Posterior vena cava (tissue), 2 donors: Measurements from ENCODE around the gene C22orf23. TPM values are rescaled to one million over a fixed set of nuclear protein-coding genes. Genes with fewer than 3 reads are reported as not detected.
"Not testable (repeated sequence)": the region's sequence is repeated elsewhere in the genome, so short reads cannot be mapped to it uniquely, and the experiment has no call there.

ENCODE experiments used
- DNase-seq: peaks from one replicate; pipeline ENCODE4 v3.0.0-alpha.2; 2020; ENCODE audit warnings: low spot score
- intact Hi-C, 2 donors: fragments of 100-400 bp; cut with DNase I; formaldehyde crosslinking; loops; one replicate each; pipeline versions ENCODE4 v1.14.1 to v1.14.2; 2022 to 2023
- total RNA-seq, 2 donors: library from RNA; stranded (reverse); fragmentation: NEBNext Ultra II Directional; extraction: Animal tissue kit (Norgen Biotek cat#: 25700); gene quantifications; one replicate each; pipeline ENCODE4 v1.2.1, GENCODE V29; 2021
- donor health status: DM: yes; HTN: yes; CAD: no.
- donor health status: DM: yes; HTN: yes; CAD: no.

The C22orf23 gene
- total RNA-seq, 2 donors from 2014 or later: 0.32 to 0.33 TPM

DNA sequence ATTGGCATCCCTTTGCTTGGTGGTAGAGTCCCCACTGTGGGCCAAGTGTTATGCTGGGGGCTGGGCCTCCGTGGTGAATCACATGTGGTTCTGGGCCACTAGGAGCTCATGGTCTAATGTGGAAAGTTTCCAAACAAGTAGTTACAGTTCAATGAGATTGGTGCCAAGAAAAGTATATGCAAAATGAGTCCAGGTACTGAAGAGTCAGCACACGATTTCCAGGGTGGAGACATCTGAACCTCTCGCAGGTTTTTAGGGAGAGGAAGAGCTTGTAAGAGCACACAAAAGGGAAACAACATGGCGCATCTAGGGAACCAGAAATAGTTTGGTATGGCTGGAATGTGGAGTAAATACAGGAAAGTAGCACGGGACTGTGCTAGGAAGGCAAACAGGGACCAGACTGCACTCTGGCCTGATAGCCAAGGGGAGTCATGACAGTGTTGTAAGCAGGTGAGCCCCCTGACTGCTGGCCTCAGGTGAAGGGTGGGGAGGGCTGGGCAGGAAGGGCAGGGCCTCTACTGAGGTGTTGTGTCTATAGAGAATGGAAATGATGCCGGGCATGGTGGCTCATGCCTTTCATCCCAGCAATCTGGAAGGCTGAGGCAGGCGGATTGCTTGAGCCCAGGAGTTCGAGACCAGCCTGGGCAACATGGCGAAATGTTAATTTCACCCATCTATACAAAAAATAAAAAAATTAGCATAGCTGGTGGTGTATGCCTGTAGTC is 12.7 kb upstream of the C22orf23 start:
- intact Hi-C loops: loop anchor here (5.0 kb wide), 1 partner anchor 149 kb away; no protein-coding TSS in a partner anchor
- DNase-seq: no peak

DNA sequence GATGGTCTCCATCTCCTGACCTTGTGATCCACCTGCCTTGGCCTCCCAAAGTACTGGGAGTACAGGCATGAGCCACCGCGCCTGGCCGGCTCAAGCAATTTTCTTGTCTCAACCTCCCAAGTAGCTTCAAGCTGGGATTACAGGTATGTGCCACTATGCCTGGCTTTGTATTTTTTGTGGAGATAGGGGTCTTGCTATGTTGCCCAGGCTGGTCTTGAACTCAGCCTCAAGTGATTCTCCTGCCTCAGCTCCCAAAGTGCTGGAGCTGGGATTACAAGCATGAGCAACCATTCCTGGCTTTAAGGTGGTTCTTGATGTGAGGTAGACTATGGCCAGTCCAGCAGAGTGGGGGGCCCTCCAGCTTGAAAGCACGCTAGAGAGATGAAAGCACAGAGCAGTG is 7.7 kb upstream of the C22orf23 start:
- intact Hi-C loops: no loop called here
- no peak for DNase-seq

DNA sequence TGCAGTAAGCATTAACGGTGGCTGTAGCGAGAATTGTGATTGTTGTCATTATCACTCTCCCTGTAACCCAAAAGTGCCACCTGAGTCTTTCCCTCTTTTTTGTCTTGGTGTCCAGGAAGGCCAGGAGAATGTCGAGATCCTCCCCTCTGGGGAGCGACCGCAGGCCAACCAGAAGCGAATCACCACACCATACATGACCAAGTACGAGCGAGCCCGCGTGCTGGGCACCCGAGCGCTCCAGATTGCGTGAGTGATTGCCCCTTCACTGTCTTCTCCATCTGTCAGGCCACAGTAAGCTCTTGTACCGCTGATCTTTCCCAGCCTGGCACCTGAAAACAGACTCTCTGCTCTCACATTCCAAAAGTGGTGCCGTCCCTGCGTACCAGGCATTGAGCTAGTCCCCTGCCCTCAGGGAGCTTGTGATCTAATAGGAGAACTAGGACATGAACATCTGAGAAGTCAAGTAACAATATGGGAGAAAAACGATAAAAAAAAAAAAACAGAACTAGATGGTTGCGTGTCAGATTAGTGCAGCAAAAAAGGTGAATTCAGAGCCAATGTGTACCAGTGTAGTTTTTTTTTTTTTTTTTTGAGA is 5.9 kb upstream of the C22orf23 start:
- no peak for DNase-seq
- intact Hi-C loops: no loop called here

DNA sequence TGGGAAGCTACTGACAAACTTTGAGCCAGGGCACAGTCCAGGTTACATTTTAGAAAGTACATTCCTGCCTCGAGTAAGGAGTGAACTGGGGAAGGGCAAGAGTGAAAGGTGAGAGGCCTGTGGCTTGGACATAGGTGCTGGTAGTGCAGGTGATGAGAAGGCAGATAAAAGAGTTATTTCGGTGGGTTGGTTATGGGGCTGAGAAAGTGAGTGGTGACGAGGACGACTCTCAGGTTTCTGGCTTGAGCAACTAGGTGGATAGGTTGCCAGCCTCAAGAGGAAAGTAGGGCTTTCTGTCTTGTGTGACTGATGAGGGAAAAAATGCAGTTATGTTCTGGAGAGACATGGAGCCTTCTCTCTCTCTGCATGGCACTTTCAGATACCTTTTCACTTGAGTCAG is 3.8 kb upstream of the C22orf23 start:
- no peak for DNase-seq
- intact Hi-C loops: no loop called here

DNA sequence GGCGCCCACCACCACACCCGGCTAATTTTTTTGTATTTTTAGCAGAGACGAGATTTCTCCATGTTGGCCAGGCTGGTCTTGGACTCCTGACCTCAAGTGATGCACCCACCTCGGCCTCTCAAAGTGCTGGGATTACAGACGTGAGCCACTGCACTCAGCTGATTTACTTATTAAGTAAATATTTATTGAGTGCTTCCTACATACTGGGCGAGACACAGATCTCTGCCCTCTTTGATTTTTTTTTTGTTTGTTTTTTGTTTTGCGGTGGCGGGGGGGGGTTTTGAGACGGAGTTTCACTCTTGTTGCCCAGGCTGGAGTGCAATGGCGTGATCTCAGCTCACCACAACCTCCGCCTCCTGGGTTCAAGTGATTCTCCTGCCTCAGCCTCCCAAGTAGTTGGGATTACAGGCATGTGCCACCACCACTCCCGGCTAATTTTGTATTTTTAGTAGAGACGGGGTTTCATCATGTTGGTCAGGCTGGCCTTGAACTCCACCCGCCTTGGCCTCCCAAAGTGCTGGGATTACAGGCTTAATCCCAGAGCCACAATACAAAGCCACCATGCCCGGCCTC is 2.5 kb upstream of the C22orf23 start:
- intact Hi-C loops, DNase-seq: not testable (repeated sequence)

DNA sequence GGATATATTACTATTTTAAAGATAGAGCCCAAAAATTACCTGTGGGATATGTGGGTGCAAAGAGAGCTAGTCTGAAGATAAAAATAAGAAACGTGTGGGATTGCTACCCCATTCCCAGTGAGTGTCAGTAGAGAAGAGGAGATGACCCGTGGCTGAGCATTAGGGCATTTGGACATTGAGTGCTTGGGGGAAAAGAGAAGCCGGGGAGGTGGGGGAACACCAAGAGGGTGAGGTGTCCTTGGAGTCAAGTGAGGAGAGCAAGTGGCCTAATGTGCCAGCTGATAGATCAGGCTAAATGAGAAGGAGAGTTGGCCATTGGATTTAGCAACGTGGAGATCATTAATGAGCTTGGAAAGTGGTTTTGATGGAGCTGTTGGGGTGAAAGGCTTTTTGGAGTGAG is 1.3 kb upstream of the C22orf23 start:
- DNase-seq: no peak
- intact Hi-C loops: no loop called here

DNA sequence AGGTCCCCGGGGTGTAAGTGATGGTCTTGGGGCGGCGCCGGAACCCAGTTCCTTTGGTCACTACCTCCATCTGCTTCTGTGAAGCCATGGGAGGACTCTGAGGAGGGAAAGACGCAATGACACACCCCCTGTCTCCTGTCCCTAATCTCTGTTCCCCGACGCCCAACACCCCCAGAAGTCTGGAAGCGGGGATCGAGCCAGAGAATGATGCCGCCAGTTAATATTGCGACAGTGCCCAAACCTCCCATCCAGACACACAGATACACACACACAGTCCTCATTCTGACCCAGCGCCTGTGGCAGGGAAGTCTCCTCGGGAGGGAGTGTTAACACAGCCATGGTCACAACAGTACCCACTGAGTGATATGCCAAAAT is 352 bp downstream of the C22orf23 start:
- DNase-seq: no peak
- intact Hi-C loops: no loop called here

DNA sequence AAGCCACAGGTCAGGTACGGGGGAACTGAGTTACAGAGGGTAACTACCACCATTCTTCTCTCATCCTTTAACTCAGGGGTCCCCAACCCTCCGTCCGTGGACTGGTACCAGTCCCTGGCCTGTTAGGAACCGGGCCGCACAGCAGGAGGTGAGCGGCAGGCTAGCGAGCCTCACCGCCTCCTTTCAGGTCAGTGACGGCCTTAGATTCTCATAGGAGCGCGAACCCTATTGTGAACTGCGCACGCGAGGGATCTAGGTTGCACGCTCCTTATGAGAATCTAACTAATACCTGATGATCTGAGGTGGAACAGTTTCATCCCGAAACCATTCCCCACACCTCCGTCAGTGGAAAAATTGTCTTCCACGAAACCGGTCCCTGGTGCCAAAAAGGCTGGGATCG is 772 bp downstream of the C22orf23 start:
- intact Hi-C loops, DNase-seq: not testable (repeated sequence)

DNA sequence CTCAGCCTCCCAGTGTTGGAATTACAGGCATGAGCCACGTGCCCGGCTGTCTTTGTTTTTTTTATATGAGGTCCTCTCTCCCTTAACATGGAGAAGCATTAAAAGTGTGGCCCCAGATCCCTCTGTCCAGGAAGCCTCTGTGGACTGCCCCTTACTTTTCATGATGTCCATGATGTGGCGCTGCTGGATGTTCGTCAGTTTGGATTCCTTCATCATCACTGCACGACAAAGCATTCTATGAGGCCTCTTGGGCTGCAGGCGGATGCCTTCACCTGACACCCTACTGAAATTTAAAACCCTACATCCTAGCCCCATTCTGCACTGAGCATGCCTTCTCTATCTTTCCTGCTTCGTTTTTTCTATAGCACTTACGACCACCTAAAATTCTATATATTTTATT is 2.1 kb downstream of the C22orf23 start:
- intact Hi-C loops: no loop called here
- DNase-seq: no peak

DNA sequence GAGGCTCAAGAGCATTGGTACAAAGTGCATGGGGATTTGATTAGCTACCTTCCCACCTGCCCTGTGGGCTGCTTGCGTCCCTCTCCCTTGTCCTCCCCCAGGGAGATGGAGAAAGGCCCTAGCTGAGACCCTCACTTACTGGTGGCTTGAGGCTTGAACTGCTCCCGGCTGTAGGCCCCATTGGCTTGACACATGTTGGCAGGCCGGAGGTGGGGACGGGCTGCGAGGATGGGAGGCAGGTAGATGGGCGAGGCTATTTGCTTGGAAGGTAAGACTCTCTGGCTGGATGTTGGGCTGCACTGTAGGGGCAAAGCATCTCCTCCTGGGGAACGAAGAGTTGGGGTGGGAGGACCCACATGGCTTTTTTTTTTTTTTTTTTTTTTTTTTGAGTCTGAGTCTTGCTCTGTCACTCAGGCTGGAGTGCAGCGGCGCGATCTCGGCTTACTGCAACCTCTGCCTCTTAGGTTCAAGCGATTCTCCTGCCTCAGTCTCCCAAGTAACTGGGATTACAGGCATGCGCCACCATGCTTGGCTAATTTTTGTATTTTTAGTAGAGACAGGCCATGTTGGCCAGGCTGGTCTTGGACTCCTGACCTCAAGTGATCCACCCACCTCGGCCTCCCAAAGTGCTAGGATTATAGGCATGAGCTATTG is 6.1 kb downstream of the C22orf23 start:
- DNase-seq, intact Hi-C loops: not testable (repeated sequence)

DNA sequence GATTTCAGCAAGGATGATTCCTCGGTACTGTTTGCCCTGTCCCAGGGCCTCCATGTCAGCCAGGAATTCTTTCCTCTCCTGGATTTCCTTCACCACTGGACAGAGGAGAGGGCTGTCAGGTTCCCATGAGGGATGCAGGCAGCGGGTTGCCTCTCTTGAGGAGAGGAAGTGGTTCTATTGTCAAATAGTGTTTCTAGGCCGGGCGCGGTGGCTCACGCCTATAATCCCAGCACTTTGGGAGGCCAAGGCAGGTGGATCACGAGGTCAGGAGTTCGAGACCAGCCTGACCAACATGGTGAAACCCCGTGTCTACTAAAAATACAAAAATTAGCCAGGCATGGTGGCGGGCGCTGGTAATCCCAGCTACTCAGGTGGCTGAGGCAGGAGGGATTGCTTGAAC is 9.0 kb downstream of the C22orf23 start:
- intact Hi-C loops, DNase-seq: not testable (repeated sequence)

DNA sequence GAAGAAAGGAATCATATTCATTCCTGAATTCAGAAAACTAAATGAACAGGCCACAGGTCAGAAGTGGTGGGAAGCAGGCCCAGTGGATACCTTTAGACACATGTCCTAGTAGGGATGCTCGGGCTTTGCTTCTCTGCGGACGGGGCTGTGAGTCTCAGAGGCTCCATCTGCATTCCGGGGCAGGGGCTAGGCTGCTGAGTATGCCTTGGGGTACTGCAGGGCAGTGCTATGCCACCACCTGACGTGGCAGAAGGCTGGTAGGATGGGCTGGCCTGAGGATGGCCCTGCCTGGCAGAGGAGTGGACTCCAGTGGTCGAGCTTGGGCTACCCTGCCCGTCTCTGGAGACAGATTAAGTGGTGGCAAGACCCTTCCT is 9.6 kb downstream of the C22orf23 start:
- DNase-seq: no peak
- intact Hi-C loops: no loop called here

DNA sequence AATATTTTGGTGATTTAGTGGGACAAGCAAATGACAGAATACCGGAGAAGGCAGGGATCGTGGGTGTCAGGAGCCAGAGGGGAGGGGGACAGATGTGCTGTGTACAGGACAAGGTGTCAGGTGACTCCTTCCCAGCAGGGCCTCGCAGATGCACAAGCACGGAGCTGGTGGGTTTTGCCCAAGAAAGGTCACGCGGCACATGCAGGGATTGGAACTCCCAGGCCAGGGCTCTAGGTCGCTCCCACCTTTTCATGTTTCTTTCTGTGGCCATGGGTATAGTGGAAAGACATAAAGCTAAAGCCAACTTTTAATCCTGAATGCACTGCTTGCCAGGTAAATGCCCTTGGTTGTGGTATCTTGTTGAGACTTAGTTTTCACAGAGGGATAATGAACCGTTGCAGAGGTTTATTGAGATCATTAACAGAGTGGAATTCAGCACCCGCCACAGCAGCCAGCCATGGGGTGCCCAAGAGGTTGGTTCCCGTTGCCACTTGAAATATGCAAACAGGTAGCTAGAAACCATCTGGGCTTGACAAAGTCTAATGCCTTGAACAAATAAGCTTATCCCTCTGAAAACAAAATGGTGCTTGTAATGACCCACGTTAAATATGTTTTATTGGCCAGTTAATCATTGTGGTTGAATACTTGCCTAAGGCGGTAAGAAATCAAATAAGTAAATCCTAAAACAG is 10.1 kb downstream of the C22orf23 start:
- intact Hi-C loops: no loop called here
- DNase-seq: no peak

DNA sequence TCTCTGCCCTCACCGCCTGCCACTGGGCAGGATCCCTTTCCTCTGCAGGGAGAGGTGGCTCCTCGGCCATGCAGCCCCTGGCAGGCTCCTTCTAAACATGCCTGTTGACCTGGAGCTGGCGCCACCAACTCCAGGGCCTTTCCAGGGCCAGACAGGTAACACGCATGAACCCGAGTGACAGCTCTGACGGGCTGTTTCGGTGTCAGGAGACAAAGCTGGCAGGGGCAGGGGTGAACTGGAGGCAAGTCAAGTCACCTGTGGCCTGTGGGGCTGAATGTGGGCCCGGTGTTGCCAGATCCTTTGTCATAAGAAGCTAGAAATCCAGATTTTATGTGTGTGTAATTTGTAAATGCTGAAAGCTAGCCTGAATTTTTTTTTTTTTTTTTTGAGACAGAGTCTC is 11.3 kb downstream of the C22orf23 start:
- intact Hi-C loops: no loop called here
- DNase-seq: no peak

DNA sequence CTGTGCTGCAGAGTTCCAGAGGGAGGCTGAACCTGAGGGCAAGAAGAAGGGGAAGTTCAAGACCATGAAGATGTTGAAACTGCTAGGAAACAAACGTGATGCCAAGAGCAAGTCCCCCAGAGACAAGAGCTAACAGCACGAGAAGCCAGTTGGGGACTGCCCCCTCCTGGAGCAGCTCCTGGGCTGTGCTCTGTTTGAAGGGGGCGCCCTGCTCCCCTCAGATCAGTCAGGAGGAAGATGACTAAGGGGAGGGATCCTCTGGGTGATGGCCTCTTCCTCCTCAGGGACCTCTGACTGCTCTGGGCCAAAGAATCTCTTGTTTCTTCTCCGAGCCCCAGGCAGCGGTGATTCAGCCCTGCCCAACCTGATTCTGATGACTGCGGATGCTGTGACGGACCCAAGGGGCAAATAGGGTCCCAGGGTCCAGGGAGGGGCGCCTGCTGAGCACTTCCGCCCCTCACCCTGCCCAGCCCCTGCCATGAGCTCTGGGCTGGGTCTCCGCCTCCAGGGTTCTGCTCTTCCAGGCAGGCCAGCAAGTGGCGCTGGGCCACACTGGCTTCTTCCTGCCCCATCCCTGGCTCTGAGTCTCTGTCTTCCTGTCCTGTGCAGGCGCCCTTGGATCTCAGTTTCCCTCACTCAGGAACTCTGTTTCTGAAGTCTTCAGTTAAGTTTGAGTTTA is 12.6 kb downstream of the C22orf23 start:
- intact Hi-C loops: no loop called here
- DNase-seq: no peak

DNA sequence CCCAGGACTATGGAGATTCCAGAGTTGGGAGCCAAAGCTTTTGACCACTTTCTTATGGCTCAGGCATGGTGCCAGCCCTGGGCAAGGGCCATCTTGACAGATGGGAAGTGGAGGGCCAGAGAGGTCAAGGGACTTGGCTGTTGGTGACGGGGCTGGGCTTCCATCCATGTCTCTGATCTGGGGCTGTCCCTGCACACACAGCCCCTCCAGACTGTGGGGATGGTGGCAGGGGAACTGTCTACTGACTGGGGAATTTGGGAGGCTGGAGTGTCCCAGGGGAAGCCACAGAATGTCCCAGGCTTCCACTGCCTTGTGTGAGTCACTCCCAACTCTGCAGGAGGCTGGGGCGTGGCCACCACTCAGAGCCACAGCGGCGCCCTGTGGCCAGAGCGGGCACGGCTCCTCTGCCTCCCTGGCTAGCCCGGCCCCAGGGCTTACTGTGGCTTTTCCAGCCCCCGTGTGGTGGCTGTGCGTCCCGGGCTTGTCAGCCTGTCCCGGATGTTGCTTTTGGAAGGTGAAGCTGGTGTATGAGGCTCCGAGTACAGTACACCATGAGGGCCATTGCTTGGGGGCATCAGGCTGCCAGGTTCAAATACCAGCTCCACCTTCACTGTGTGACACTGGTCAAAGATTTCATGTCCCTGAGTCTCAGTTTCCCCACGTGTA is 19.6 kb downstream of the C22orf23 start:
- intact Hi-C loops: loop anchor here (10.0 kb wide), 2 partner anchors 49 to 119 kb away; no protein-coding TSS in a partner anchor
- peak; percentile 97 for DNase-seq

DNA sequence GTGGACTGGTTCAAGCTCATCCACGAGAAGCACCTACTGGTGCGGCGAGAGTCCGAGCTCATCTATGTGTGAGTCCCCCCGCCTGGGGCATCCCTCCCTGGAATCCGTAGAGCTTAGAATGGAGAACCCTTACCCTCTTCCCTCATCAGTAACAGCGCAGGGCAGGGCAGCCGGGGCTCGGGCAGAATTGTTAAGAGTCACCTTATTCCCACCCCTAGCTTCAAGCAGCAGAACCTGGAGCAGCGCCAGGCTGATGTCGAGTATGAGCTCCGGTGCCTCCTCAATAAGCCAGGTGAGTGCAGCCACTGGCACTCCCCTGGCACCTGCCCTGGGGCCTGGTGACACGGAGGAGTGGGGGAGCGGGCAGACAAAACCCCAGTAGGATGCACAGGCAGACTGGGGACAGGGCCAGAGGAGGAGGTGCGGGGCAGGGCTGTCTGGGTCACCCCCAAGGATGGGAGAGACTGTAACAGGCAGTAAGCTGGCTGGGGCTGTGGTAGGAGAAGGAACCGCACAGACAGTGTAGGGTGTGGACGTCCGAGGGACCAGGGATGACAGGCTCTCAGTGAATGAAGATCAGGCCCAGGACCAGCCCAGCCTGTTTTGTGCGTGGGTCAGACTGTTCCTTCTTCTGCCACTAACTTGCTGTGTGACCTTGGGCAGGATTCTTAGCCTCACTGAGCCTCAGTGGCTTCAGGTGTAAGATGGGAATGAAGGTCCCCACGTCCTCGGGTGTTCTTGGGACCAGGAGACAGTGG is 20.4 kb downstream of the C22orf23 start:
- no peak for DNase-seq
- intact Hi-C loops: loop anchor here (10.0 kb wide), 2 partner anchors 48 to 118 kb away; no protein-coding TSS in a partner anchor

DNA sequence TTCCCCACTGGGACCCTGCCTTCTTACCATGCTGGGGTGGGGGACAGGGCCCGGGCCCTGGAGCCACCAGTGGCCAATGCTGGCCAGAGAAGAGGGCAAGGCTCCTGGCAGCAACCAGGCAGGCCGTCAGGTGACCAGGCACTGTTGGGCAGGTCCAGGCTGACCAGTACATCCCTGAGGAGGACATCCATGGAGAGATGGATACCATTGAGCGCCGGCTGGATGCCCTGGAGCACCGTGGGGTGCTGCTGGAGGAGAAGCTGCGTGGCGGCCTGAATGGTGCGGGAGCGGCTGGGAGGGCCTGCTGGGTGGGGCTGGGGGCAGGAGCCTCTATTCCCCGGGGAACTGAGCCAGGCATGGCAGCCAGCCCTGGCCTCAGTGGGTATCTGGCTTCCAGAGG is 21.0 kb downstream of the C22orf23 start:
- intact Hi-C loops: loop anchor here (10.0 kb wide), 2 partner anchors 48 to 118 kb away; no protein-coding TSS in a partner anchor
- DNase-seq: no peak
